ENCODE measurements around the gene UBE2H.
"Not testable (repeated sequence)": the region's sequence is repeated elsewhere in the genome, so short reads cannot be mapped to it uniquely, and the experiment has no call there.

The UBE2H gene

GRCh38 chr7:129980667-129981066, 27.9 kb upstream of the UBE2H start:
- no peak overlapping the region for H3K27ac ChIP-seq
- no peak for TF ChIP-seq CTCF (conservative IDR thresholded peaks at IDR 0.05)

- TF ChIP-seq CTCF (conservative IDR thresholded peaks at IDR 0.05), result no peak
Observed at GRCh38 chr7:129975309-129975708, 22.5 kb upstream of the UBE2H start.

GRCh38 chr7:129970816-129971215, 18.1 kb upstream of the UBE2H start:
- no peak for TF ChIP-seq CTCF (conservative IDR thresholded peaks at IDR 0.05)
- H3K27ac ChIP-seq, result no peak overlapping the region

More at GRCh38 chr7:129975309-129975708, 22.5 kb upstream of the UBE2H start:
- H3K27ac ChIP-seq, result no peak overlapping the region

GRCh38 chr7:129969881-129970446, 17.2 kb upstream of the UBE2H start:
- no peak overlapping the region for H3K27ac ChIP-seq

GRCh38 chr7:129968592-129969383, 16.0 kb upstream of the UBE2H start:
- no peak overlapping the region for H3K27ac ChIP-seq
- TF ChIP-seq CTCF (conservative IDR thresholded peaks at IDR 0.05), result no peak

More at GRCh38 chr7:129969881-129970446, 17.2 kb upstream of the UBE2H start:
- no peak for TF ChIP-seq CTCF (conservative IDR thresholded peaks at IDR 0.05)

- not testable (repeated sequence) for H3K27ac ChIP-seq
Observed at GRCh38 chr7:129960204-129960475, 7.4 kb upstream of the UBE2H start.

- no peak overlapping the region for H3K27ac ChIP-seq
- no peak for TF ChIP-seq CTCF (conservative IDR thresholded peaks at IDR 0.05)
Observed at GRCh38 chr7:129959471-129960203, 6.9 kb upstream of the UBE2H start.

All from VCaP (cell line).